Measurements from ENCODE around the gene CCDC174.

DNA sequence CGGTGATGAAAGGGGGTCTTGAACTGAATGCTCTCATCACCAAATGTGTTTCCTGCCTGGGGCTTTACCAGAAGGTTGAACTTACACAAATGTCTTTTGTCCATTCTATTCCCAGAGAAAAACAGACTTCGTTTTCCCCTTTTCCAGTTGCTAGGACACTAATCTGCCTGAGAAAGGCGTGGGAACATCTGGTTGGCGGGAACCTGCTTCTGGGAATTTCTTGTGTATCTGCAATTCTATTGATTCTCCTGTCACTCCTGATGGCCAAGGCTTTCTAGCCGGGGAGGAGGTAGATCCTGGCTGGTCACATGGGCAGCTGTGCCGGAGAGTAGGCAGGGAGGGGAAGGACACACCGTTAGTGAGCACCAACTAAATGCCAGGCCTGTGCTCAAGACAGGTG, 31.1 kb upstream of the CCDC174 start:
- TF ChIP-seq, protein P1, sequence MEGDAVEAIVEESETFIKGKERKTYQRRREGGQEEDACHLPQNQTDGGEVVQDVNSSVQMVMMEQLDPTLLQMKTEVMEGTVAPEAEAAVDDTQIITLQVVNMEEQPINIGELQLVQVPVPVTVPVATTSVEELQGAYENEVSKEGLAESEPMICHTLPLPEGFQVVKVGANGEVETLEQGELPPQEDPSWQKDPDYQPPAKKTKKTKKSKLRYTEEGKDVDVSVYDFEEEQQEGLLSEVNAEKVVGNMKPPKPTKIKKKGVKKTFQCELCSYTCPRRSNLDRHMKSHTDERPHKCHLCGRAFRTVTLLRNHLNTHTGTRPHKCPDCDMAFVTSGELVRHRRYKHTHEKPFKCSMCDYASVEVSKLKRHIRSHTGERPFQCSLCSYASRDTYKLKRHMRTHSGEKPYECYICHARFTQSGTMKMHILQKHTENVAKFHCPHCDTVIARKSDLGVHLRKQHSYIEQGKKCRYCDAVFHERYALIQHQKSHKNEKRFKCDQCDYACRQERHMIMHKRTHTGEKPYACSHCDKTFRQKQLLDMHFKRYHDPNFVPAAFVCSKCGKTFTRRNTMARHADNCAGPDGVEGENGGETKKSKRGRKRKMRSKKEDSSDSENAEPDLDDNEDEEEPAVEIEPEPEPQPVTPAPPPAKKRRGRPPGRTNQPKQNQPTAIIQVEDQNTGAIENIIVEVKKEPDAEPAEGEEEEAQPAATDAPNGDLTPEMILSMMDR (IDR thresholded peaks at IDR 0.05; ENCODE audit: low read length): no peak
- TF ChIP-seq EZH2phosphoT487 (IDR thresholded peaks at IDR 0.05; ENCODE audit: low read length): no peak
- TF ChIP-seq EZH2 (optimal IDR thresholded peaks at IDR 0.05; ENCODE audit: low read depth, low read length): no peak

Measured in MM.1S (cell line).